ENCODE data around the gene HAUS1.
"Not testable (repeated sequence)": the region's sequence is repeated elsewhere in the genome, so short reads cannot be mapped to it uniquely, and the experiment has no call there.

HAUS1 gene

GRCh38 chr18:46160050-46160798 is 56.0 kb downstream of the HAUS1 start:
- DNase-seq: no peak

DNA sequence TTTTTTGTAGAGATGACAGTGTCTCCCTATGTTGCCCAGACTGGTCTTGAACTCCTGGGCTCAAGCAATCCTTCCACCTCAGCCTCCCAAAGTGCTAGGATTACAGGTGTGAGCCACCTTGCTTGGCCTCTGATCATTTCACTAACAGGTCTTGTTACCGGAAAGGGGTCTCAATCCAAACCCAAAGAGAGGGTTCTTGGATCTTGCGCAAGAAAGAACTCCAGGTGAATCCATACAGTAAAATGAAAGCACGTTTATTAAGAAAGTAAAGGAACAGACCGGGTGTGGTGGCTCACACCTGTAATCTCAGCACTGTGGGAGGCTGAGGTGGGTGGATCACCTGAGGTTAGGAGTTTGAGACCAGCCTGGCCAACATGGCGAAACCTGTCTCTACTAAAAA is 56.7 kb downstream of the HAUS1 start:
- DNase-seq: not testable (repeated sequence)

DNA sequence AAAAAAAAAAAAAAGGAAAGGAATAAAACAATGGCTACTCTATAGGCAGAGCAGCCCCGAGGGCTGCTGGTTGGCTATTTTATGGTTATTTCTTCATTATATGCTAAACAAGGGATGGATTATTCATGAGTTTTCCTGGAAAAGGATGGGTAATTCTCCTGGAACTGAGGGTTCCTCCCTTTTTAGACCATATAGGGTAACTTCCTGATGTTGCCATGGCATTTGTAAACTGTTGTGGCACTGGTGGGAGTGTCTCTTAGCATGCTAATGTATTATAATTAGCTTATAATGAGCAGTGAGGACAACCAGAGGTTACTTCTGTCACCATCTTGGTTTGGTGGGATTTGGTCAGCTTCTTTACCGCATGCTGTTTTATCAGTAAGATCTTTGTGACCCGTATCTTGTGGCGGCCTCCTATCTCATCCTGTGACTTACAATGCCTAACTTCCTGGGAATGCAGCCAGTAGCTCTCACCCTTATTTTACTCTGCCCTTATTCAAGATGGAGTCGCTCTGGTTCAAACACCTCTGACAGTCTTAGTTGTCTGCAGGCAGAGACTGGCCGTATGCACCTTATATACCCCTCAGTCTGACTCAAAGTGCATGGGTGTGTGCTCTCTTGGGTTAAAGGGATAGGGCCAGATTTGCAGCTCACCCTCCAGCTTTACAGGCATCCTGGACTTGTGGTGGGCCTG is 57.7 kb downstream of the HAUS1 start:
- DNase-seq: no peak

GRCh38 chr18:46163091-46163490 is 58.9 kb downstream of the HAUS1 start:
- no peak for DNase-seq

- DNase-seq: no peak
Observed at GRCh38 chr18:46163941-46164499, 59.8 kb downstream of the HAUS1 start.

GRCh38 chr18:46164502-46164901 is 60.3 kb downstream of the HAUS1 start:
- DNase-seq: not testable (repeated sequence)

GRCh38 chr18:46164920-46165319 is 60.7 kb downstream of the HAUS1 start:
- no peak for DNase-seq

- DNase-seq: no peak
Observed at GRCh38 chr18:46166261-46166970, 62.2 kb downstream of the HAUS1 start.

DNA sequence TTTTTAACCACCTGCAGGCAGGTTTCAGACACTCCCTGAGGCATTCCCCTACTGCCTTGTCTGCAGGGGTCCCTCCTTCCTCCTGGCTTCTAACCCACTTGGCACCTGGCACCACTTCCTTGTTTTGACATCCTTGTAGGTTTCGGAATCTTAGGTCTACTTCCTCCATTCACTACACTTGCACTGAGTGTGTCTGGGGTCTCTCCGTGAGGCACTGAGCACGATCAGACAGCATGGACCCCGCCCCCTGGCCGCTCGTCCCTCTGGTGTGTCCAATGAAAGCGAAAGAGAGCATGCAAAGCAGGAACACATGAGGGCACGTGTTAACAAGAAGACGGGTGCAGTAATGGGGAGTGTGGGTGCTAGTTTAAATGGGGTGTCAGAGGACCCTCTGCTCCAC is 63.8 kb downstream of the HAUS1 start:
- peak; percentile 29 for DNase-seq

DNA sequence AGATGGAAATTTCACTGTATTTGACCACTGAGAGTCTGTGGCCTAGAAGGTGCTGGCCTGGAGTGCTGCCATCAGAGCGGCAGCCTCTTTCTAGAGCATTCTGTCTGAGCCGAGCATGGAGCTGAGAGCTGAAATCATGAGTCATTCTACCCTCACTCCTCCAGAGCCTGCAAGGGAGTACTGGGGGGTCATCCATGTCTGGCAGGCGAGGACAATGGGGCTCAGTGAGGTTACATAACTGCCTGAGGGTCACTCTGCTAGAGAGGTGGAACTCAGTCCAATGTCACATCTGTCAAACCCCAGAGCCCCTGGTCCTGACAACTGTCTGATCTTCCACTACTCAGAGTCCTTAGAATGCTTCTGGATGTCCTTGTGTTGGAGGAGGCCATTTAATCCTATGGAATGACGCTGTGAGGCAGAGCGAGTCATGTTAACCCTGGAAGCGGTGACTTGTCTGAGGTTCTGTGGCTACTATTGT is 65.3 kb downstream of the HAUS1 start:
- DNase-seq: no peak

- no peak for DNase-seq
Observed at GRCh38 chr18:46171331-46171730, 67.1 kb downstream of the HAUS1 start.

DNA sequence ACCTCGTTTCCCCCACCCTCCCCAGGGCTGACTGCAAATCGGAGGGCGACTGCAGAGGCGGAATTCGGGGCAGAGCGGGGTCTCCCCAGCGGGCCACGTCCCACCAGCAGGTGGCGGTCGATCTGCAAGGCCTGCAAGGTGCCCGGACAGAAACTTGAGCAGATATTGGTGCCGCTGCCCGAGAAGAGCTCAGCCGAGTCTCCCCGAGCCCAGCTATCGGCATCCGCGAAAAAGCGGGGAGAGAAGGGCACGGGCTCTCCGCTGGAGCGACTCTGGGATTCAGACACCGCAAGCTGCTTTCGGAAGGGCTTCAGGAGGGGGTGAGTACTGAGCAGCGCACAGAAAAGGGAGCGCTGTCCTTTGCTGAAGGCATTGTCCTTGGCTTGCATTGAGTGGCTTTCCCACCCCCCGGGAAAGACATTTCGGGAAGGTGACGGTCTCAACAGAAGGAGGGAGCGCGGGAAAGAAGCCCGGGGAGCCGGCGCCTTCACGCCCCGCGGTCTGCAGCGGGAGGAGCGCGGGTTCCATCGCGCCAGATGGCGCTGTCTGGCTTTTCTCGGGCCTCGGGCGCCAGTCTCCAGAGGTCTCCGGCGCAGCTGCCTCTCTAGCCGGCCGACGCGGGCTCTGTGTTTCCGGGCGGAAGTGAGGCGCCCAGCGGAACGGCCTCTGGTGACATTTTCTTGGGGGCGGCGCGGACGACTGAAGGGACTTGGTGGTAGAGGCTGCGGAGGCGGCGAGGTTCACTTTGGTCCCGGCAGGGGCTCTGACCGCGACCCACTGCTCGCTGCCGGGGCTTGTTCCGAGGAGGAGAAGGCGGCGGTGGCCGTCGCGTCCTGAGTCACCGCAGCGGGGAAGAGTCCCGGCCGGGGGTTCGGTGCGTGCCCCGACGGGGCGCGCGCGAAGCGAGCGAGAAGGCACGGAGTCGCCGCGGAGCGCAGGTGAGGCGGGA is 69.5 kb downstream of the HAUS1 start:
- peak; percentile 95 for DNase-seq

GRCh38 chr18:46174342-46175041 is 70.3 kb downstream of the HAUS1 start:
- DNase-seq: peak; percentile 35

DNA sequence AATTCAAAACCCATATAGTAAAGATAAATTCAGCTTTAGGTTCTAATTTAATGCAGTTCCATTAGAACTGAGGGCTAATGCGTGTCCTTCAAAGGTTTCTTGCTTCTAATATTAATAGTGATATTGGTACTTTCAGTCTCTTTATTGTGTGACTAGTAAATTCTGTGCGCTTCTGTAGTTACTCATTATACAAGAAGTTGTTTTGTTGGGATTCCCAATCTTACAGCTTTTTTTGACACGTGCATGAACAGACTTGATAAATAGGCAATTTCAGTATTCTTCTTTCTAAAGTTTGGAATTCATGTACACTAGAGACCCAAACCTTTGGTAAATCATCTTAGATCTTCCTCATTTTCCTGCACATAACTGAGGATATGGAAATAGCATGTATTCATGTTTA is 71.8 kb downstream of the HAUS1 start:
- DNase-seq: no peak
